RPMI7951 (cell line): ENCODE data around the gene ARHGEF28. TPM values are rescaled to one million over a fixed set of nuclear protein-coding genes. Genes with fewer than 3 reads are reported as not detected.

Experiments used
- DNase-seq: peaks from one replicate; pipeline ENCODE4 v3.0.0-alpha.2; 2012; ENCODE audit warnings: low read depth
- total RNA-seq: library from RNA; depleted of rRNA; stranded (reverse); fragments of >200 nt; shearing (Covaris generic); gene quantifications from 2 replicates; pipeline ENCODE4 v1.2.3, GENCODE V29; 2014

Gene ARHGEF28
- total RNA-seq, 1 experiment from 2014 or later: 11.3 TPM

DNA sequence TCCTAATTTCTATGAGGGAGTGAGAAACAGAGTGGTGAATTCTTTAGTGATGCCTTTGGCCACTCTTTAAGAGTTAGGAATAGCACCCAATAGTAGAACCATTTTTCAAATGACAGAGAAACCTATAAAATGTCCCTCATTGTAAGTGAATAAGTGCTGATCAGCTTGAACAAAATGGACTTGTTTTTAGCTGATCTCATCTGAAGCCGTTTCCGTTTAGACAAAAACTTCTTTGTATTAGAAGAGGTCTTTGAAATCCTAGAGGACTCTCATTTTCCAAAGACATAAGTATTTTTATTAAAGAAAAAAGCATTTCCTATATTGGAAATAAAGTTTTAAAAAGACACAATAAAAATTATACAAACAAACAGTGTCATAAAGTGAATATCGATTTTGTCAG lies 273.9 kb downstream of the ARHGEF28 start:
- peak; percentile 26 for DNase-seq

DNA sequence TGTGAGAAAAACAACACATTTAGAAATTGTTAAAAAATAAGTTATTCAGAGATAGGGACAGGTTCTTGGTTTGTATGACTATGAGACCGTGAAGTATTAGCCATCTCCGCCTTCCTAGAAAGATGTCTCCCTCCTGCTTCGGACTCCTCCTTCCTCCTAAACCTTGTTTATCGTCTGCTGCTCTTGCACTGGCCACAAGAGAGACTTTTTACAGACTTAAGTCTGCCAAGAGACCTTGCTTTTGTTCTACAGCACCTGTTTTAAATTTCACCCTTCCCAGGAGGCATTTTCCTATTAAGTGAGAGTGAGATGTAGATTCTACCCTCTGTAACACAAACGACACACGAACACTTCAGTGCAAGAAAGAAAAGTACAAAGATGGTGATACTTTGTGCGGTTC lies 274.6 kb downstream of the ARHGEF28 start:
- DNase-seq: peak; percentile 61

DNA sequence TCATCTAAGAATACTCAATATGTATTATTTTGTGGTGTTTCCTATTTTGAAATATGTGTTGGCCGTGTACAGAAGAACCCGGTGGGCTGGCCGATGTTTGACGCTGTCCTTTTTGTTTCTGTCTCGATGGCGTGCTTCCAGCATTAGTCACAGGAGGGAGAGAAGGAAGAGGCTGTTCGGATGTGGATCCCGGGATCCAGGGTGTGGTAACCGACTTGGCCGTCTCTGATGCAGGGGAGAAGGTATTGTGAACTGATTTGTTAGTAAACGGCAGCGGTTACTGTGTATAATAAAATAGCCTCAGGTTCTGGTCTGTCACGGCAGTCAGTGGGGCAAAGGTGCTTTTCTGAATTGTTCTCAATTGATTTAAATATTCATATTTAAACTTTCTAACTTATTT lies 275.0 kb downstream of the ARHGEF28 start:
- peak; percentile 93 for DNase-seq

DNA sequence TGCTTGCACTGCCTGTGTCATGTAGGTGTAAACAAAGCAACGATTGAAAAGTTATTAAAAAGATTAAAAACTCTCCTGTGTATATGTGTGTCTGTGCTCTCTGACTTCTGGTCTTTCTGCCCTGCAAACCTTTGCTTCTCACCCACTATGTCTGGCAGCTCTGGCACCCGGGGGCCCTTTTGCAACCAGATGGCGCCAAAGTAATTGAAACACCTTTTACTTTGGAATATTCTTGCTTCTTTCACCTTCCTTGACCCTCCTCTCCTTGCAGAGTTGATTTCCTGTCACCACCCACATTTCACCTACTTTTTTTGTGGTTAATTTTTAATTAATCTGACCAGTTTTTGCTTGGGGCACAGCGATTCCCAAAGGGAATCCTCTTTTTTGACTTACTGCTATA lies 275.5 kb downstream of the ARHGEF28 start:
- peak; percentile 32 for DNase-seq

GRCh38 chr5:73902327-73903051 lies 276.5 kb downstream of the ARHGEF28 start:
- DNase-seq: peak; percentile 61

GRCh38 chr5:73903169-73903568 lies 277.2 kb downstream of the ARHGEF28 start:
- no peak for DNase-seq

- no peak for DNase-seq
Observed at GRCh38 chr5:73906277-73906676, 280.3 kb downstream of the ARHGEF28 start.

GRCh38 chr5:73907164-73907563 lies 281.2 kb downstream of the ARHGEF28 start:
- no peak for DNase-seq

GRCh38 chr5:73908395-73908794 lies 282.4 kb downstream of the ARHGEF28 start:
- no peak for DNase-seq

DNA sequence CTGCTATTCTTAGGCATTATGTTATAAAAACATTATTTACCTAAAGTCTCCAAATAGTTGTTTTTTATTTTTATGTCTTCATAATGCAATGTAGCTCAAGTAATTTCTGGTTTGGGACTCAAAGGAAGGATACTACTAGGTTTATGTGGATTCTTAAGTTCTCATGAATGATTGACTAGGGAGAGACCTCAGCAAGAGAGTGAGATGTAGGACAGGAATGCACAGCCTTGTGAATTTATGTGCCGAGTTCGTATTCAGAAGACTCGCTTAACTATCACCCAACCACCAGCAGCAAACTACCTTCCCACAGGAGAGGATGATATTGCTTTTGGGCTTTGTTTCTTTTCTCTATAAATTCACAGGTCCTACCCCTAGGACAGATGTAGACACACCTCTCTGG lies 282.9 kb downstream of the ARHGEF28 start:
- DNase-seq: no peak

DNA sequence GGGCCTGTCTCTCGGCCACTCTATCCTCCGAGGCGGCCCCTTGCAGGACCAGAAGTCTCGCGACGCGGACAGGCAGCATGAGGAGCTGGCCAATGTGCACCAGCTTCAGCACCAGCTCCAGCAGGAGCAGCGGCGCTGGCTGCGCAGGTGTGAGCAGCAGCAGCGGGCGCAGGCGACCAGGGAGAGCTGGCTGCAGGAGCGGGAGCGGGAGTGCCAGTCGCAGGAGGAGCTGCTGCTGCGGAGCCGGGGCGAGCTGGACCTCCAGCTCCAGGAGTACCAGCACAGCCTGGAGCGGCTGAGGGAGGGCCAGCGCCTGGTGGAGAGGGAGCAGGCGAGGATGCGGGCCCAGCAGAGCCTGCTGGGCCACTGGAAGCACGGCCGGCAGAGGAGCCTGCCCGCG lies 283.5 kb downstream of the ARHGEF28 start:
- DNase-seq: no peak

DNA sequence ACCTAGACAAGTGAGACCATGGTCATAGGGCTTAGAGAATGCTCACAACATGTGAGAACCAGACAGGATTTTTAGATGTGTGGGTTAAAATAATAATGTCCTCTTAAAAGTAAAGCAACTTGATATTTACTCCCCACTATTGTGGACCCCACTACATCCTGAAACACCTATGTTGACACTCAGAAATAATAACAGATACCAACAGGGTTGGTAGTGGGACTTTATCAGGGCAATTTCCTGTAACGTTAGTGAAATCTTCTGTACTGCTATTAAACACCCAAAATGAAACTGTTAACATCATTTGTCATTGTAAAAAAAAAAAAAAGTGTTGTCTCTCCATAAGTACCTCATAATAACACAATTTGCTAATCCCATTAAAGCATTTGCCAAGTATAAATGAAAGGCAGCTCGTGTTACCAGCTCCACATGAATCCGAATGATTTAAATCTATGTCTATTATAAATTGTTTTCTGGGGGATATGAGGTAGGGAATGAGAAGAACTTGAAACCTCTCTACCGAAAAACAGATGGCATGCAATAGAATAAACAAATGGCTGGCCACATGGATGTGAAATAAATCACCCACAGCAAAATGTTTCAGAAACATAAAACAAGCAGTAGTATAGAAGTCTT lies 285.9 kb downstream of the ARHGEF28 start:
- DNase-seq: no peak

DNA sequence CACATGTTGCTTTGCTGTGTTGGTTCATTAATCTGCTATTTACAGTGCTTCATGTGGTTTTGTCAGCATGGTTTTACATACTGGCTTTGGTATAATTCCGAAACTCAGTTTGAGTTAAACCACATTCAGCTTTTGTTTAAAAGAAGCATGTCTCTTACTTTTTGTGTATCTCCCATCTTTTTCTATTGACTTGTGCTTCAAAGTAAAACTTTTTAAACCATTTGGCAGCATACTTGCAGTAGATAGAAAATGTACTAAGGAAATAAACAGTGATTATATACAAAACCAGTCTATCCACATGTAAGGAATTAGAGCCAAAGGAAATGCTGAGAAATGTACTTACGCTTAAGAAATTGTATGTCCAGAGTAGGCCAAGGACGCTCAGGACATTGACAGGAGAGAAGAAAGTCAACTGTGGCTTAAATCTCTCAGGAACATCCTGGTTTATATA lies 286.9 kb downstream of the ARHGEF28 start:
- DNase-seq: no peak

- no peak for DNase-seq
Observed at GRCh38 chr5:73913971-73914370, 288.0 kb downstream of the ARHGEF28 start.

- DNase-seq: no peak
Observed at GRCh38 chr5:73915345-73915744, 289.3 kb downstream of the ARHGEF28 start.

GRCh38 chr5:73917433-73917832 lies 291.4 kb downstream of the ARHGEF28 start:
- DNase-seq: no peak

DNA sequence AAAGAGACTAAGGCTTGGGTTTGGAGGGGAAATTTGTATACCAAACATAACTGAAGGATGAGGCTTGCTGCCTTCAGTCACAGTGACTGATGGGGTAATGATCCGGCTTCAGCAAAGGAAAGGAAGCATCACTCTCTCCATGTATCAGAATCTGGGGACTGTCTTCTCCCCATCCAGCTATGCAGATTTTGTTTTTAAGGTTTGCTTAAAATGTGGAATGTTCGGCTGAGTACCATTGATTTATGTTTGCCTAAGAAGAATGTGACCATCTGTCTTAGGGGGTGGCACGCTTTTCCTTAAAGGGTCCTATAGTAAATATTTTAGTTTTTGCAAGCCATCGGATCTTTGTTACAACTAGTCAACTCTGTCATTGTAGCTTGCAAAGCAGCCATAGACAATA lies 291.9 kb downstream of the ARHGEF28 start:
- no peak for DNase-seq

DNA sequence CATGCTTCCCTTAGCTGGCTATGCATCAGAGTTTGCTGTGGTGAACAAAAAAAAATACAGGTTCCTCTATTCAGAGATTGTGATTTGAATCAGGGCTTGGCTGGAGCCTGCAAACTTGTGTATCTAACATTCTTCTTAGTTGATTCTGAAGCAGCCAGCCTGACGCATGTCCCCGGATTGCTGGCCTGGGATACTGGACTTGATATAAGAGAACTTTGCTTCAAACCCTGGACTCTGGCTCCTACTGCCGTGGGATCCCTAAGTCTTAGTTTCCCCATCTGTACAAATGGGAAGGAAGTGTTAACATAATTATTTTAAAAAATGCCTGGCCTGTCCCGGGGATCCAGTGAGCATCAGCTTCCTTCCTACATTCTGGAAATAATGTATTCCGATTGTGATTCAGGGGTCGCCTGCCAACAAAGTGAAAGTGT lies 292.8 kb downstream of the ARHGEF28 start:
- DNase-seq: no peak

DNA sequence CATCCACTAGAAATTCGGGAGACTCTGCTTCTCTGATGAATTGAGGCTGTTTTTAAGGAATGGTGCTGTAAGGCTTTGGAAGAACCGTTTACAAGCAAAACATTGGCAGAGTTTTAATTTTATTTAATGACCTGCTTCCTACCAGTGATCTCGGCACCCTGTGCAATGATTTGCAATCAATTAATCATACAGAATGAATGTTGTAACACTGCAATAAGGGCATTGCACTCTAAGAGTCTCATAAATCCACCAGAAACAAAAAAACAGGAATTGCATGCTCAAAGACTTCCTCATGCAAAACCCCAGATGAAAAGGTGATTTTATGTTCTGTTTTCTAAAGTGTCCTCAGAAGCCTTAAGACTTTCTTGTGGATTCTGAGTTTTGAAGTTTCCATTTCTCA lies 295.7 kb downstream of the ARHGEF28 start:
- no peak for DNase-seq

GRCh38 chr5:73922224-73922623 lies 296.2 kb downstream of the ARHGEF28 start:
- no peak for DNase-seq

DNA sequence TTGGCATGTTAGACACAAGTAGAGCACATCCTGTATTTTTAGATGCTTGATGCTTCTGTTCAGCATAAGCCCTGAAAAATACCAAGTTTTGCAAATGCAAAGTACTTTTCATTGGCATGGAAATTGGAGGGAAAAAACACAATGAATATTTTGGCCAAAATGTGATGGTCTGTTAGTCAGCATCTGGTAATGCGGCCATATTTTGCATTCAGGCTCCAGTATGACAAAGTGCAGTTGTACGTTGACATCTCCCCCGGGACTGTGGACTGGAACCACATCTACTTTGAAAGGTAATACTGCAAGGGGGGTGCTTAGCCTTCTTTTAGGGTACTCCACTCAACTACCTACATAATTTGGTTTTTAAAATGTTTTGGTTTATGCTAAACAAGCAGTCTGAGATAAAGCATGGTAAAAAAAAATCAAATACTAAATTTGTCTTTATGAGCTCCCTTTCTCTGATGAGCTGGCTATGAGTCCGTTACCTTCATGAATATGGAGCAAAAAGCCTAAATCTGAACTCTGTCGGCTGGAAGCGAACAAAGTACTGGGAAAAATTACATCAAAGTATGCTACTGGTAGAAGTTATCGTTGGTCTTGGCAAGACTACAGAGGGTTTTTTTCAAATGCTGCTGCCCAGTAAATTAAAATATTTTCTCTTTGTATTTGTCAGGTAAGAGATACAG lies 297.0 kb downstream of the ARHGEF28 start:
- no peak for DNase-seq

DNA sequence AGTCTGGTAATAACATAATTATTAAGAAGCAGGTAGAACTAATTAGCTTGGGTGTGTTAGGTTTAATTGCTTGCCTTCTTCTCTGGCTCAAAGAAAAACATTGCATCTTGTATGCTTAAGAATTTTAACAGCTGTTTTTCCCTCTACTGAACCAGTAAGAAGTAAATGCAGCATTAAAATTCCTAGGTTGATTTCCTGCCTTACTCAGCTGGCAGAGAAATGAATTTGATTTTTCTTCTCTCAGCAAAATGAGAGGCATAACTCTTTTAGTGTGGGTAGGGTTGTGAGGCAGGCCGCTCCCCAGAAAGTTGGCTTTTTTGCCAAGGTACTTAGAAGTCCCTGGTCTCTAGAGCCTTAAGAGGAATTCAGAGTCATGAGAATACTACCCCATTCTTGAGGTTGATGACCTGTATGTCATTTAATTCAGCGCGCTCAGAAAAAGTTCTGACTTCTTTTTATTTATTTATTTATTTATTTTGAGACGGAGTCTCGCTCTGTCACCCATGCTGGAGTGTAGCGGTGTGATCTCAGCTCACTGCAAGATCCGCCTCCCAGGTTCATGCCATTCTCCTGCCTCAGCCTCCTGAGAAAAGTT lies 302.6 kb downstream of the ARHGEF28 start:
- no peak for DNase-seq

GRCh38 chr5:73935719-73936118 lies 309.7 kb downstream of the ARHGEF28 start:
- no peak for DNase-seq
